ENCODE results near the gene ZBTB46.
A peak's percentile ranks its signal among the peaks of the same experiment; 100 is the strongest.

- no peak for TF ChIP-seq ZNF776 (tag by site-specific recombination; IDR thresholded peaks at IDR 0.05; ENCODE audit: borderline replicate concordance)
- 0 out of 2 replicates have a peak, but pooled peaks have one; percentile 34 for TF ChIP-seq ZBTB7A (tag by site-specific recombination; IDR thresholded peaks at IDR 0.05; ENCODE audit: low read depth)
- TF ChIP-seq AEBP2 (tag by site-specific recombination; IDR thresholded peaks at IDR 0.05; ENCODE audit: borderline replicate concordance): no peak
- TF ChIP-seq CTCF (tag by site-specific recombination; IDR thresholded peaks at IDR 0.05): no peak
- TF ChIP-seq SP2 (tag by site-specific recombination; IDR thresholded peaks at IDR 0.05): no peak
Observed at GRCh38 chr20:63735859-63736718, 95.0 kb downstream of the ZBTB46 start, which contains the start of gene LIME1.
